Esophagus muscularis mucosa (tissue), 3 donors: Measurements from ENCODE around the gene TLNRD1.

Experiments used
- CTCF ChIP-seq, 3 experiments: fragments of 200-600 bp in 2 of 3; fragments of 450-650 bp in 1 of 3; sonication (generic) in 2 of 3; IDR thresholded peaks; one replicate each; pipeline ENCODE4 v1.5.1; 2017 to 2019; ENCODE audit warnings: antibody characterized with exemption in 3 of 3, mild to moderate bottlenecking in 2 of 3, moderate library complexity in 1 of 3
- POLR2A ChIP-seq: fragments of 450-650 bp; IDR thresholded peaks from one replicate; pipeline ENCODE4 v1.6.1; 2017; ENCODE audit warnings: antibody characterized with exemption, moderate library complexity, mild to moderate bottlenecking, low read depth
- POLR2AphosphoS5 ChIP-seq, 2 donors: sonication (generic); formaldehyde crosslinking; IDR thresholded peaks; one replicate each; pipeline ENCODE4 v1.6.1; 2017; ENCODE audit warnings: antibody characterized with exemption in 2 of 2

GRCh38 chr15:81050805-81051204, 50.1 kb downstream of the TLNRD1 start:
- TF ChIP-seq POLR2A (no peak), CTCF (IDR thresholded peaks at IDR 0.05) (no peak), POLR2AphosphoS5 (IDR thresholded peaks at IDR 0.05) (no peak)
